Mesodermal cell (in vitro differentiated cells): Measurements from ENCODE around the gene OXNAD1.

Experiments
- H3K27ac ChIP-seq: 2 replicates; pipeline ENCODE4 v1.7.0; 2013; ENCODE audit warnings: mild to moderate bottlenecking, low read depth, low read length, moderate library complexity; ENCODE audit not compliant: severe bottlenecking
- H3K36me3 ChIP-seq: 2 replicates; pipeline ENCODE4 v1.7.1; 2013; ENCODE audit warnings: mild to moderate bottlenecking, low read length, moderate library complexity; ENCODE audit not compliant: control insufficient read depth, insufficient read depth
- H3K4me1 ChIP-seq: one replicate; pipeline ENCODE4 v1.7.1; 2013; ENCODE audit warnings: mild to moderate bottlenecking, low read length; ENCODE audit not compliant: insufficient read depth, control insufficient read depth, poor library complexity, severe bottlenecking
- H3K4me3 ChIP-seq: 2 replicates; pipeline ENCODE4 v1.7.0; 2013; ENCODE audit warnings: low read length, control low read depth, mild to moderate bottlenecking; ENCODE audit not compliant: insufficient read depth, poor library complexity, severe bottlenecking; ENCODE audit errors: extremely low read depth
- H3K9me3 ChIP-seq: 2 replicates; pipeline ENCODE4 v1.7.1; 2013; ENCODE audit warnings: mild to moderate bottlenecking, low read length, moderate library complexity; ENCODE audit not compliant: control insufficient read depth
- WGBS, 2 experiments: methylation state at CpG; one replicate each; pipeline ENCODE4 v1.1.5; 2013; ENCODE audit warnings: missing lambda C conversion rate in 2 of 2; ENCODE audit not compliant: insufficient coverage in 2 of 2; 5-methylcytosine and 5-hydroxymethylcytosine counted together

Gene OXNAD1

DNA sequence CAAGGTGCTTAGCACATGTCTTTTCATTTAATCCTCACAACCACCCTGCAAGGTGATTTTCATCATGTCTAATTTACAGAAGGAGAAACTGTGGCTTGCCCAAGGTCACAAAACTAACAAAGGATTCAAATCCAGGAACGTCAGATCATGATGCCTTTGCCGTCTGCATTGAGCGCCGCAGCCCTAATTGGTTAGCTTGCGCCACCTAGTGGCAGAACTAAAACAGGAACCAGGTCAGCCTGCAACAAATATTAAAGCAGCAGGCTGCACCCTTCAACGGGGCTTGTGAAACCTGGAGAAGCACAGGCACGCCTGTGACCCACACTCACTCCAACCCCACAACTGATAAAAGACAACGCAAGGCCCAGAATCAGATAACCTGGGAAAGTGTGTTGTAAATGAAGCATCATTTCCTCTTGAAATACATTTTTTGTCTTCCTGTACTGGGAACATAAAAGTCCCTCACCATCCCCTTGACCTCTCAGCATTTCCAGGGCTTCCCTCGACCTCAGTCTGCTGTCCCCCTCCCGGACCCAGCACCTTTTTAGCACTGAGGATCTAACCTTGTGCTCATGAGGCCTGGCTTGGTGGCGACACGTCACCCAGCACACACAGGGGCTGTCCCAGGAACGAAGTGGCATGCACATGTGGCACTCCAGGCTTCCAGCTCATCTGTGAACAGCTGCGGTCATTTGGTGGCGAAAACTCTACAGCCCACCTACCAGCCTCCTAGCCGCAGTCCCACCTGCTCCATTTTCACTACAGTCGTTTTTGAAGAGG is 17.5 kb upstream of the OXNAD1 start:
- no peak overlapping the region for H3K27ac ChIP-seq
- no peaks in the 10 kb centered on the region for H3K36me3 ChIP-seq
- H3K4me3 ChIP-seq: no peak overlapping the region
- 45 to 50% methylated on average over 13 to 14 of the region's 17 CpGs for WGBS, 2 experiments
- no peaks in the 10 kb centered on the region for H3K9me3 ChIP-seq
- H3K4me1 ChIP-seq: peaks cover 18% of the 10 kb centered on the region

GRCh38 chr3:16248556-16248955 is 16.5 kb upstream of the OXNAD1 start:
- Histone ChIP-seq H3K27ac (no peak overlapping the region), H3K36me3 (no peaks in the 10 kb centered on the region), H3K4me3 (no peak overlapping the region), H3K9me3 (no peaks in the 10 kb centered on the region), H3K4me1 (peaks cover 13% of the 10 kb centered on the region)
- whole genome bisulfite sequencing, 2 experiments: 83 to 85% methylated on average over 3 to 5 of the region's 5 CpGs

- Histone ChIP-seq H3K27ac (no peak overlapping the region), H3K4me3 (no peak overlapping the region), H3K36me3 (no peaks in the 10 kb centered on the region), H3K9me3 (no peaks in the 10 kb centered on the region), H3K4me1 (peaks cover 6% of the 10 kb centered on the region)
- 10 to 48% methylated on average over 2 of the region's 3 CpGs for WGBS, 2 experiments
Measured at GRCh38 chr3:16249336-16249735, 15.7 kb upstream of the OXNAD1 start.

DNA sequence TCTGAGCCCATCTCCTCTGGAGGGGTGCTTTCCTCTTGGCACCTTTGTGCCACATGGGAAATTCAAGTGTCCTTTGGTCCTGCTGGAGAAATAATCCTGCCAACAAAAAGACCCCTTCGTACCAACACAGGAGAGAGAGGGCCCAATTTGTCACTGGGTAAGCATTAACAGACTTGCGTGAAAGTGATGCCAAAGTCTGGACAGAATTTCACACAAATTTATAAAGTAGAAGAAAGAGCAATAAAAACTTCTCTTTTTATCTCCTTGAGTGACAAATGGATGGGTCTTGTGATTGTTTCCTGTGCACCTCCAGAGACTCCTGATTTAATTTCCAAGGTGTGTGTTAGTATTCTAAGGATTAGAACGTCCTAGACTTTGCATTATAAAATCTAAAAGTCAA is 15.1 kb upstream of the OXNAD1 start:
- WGBS, 2 experiments: 80% methylated on average over 1 of the region's 3 CpGs; no CpG with 5 or more reads in 1 of the 2 experiments
- H3K4me1 ChIP-seq: peaks cover 2% of the 10 kb centered on the region
- H3K4me3 ChIP-seq: no peak overlapping the region
- H3K27ac ChIP-seq: no peak overlapping the region
- no peaks in the 10 kb centered on the region for H3K36me3 ChIP-seq
- H3K9me3 ChIP-seq: no peaks in the 10 kb centered on the region

- Histone ChIP-seq H3K4me3 (no peak overlapping the region), H3K27ac (no peak overlapping the region), H3K9me3 (no peaks in the 10 kb centered on the region), H3K4me1 (peaks cover 2% of the 10 kb centered on the region), H3K36me3 (no peaks in the 10 kb centered on the region)
- WGBS, 2 experiments: 64 to 66% methylated on average over 5 to 7 of the region's 9 CpGs
Measured at GRCh38 chr3:16251316-16252085, 13.5 kb upstream of the OXNAD1 start.

GRCh38 chr3:16252243-16252978 is 12.6 kb upstream of the OXNAD1 start:
- 96 to 100% methylated on average over 2 to 3 of the region's 7 CpGs for WGBS, 2 experiments

DNA sequence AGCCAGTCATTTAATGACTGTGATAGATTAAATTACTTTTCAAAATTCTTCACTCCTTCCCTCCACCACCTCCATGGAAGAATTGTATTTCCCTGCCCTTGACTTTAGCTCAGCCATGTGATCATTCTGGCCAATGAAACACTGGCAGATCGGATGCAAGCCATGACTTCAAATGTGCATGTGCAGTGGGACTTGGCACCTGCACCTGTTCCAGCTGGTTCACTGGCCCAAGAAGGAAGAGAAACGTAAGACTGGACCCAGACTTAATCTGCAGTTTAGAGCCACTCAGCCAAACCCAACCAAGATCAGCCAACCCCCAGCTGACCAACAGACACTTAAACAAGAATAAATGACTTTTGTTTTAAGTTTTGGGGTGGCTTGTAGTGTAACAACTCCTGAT is 12.0 kb upstream of the OXNAD1 start:
- Histone ChIP-seq H3K36me3 (no peaks in the 10 kb centered on the region), H3K4me3 (no peak overlapping the region), H3K9me3 (no peaks in the 10 kb centered on the region), H3K4me1 (peaks cover 2% of the 10 kb centered on the region), H3K27ac (no peak overlapping the region)
- WGBS, 2 experiments: 67 to 83% methylated on average over 1 to 2 of the region's 2 CpGs

More at GRCh38 chr3:16252243-16252978, 12.6 kb upstream of the OXNAD1 start:
- Histone ChIP-seq H3K4me3 (no peak overlapping the region), H3K27ac (no peak overlapping the region), H3K36me3 (no peaks in the 10 kb centered on the region), H3K4me1 (peaks cover 2% of the 10 kb centered on the region), H3K9me3 (no peaks in the 10 kb centered on the region)

GRCh38 chr3:16253601-16254000 is 11.4 kb upstream of the OXNAD1 start:
- Histone ChIP-seq H3K36me3 (peaks cover 5% of the 10 kb centered on the region), H3K9me3 (no peaks in the 10 kb centered on the region), H3K27ac (no peak overlapping the region), H3K4me3 (no peak overlapping the region), H3K4me1 (peaks cover 2% of the 10 kb centered on the region)
- 90 to 96% methylated on average over 6 of the region's 7 CpGs for WGBS, 2 experiments

- Histone ChIP-seq H3K9me3 (no peaks in the 10 kb centered on the region), H3K4me1 (peaks cover 2% of the 10 kb centered on the region), H3K27ac (no peak overlapping the region), H3K36me3 (peaks cover 17% of the 10 kb centered on the region), H3K4me3 (no peak overlapping the region)
- WGBS, 2 experiments: 92 to 100% methylated on average over 2 to 5 of the region's 5 CpGs
Measured at GRCh38 chr3:16254916-16255315, 10.1 kb upstream of the OXNAD1 start.

DNA sequence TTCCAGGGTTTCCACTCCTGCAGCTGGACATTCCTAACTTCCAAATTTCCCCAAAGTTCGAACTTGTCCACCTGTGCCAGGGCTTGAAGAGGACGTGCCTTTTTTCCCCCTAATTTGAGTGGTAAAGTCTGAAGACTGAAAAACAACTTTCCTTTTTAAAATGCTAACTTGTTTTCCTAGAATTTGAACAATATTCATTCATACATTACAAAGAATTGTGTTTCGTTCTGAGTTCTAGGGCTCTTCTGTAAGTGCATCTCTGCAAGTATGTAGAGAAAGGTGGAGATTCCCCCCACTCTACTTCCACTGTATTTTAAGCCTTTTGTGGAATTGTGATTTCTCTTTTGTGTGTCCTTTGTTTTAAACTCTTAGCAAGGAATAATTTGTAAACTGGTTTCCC is 9.7 kb upstream of the OXNAD1 start:
- H3K27ac ChIP-seq: no peak overlapping the region

More for the DNA sequence above, 9.7 kb upstream of the OXNAD1 start:
- Histone ChIP-seq H3K36me3 (peaks cover 22% of the 10 kb centered on the region), H3K4me3 (no peak overlapping the region), H3K4me1 (peaks cover 2% of the 10 kb centered on the region), H3K9me3 (no peaks in the 10 kb centered on the region)
- WGBS, 2 experiments: 100% methylated on average over 2 of the region's 3 CpGs; no CpG with 5 or more reads in 1 of the 2 experiments
